H4 (cell line): Measurements from ENCODE around the gene SIRT2. TPM values are rescaled to one million over a fixed set of nuclear protein-coding genes. Genes with fewer than 3 reads are reported as not detected.
"Not testable (repeated sequence)": the region's sequence is repeated elsewhere in the genome, so short reads cannot be mapped to it uniquely, and the experiment has no call there.

Experiments
- DNase-seq: peaks from one replicate; pipeline ENCODE4 v3.0.0-alpha.2; 2015; ENCODE audit warnings: low spot score
- total RNA-seq: library from RNA; depleted of rRNA; stranded (reverse); fragments of >200 nt; shearing (Covaris generic); gene quantifications from 2 replicates; pipeline ENCODE4 v1.2.3, GENCODE V29; 2014; rRNA removed

Gene SIRT2
- total RNA-seq, 1 experiment from 2014 or later: 74.6 TPM

DNA sequence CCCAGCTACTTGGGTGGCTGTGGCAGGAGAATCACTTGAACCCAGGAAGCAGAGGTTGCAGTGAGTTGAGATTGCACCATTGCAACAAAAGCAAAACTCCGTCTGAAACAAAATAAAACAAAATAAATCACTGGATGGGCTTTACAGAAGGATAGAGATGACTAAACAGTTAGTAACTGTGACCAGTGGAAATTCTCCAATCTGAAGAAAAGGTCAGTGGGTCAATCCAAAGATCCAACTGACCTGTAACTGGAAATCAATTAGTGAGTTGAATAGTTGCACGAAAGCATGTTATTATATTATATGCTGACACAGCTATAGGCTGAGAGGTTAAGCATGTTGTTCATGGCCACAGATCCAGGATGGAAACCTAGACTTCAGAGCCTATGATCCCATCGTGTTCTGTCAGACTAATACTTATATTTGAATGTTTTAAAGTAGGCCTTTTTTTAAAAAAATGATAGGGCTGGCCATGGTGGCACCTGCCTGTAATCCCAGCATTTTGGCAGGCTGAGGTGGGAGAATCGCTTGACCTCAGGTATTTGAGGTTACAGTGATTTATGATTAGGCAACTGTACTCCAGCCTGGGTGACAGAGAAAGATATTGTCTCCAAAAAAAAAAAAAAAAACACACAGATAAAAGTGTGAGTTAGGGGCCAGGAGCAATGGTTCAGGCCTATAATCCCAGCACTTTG lies 69.2 kb downstream of the SIRT2 start:
- DNase-seq: no peak

DNA sequence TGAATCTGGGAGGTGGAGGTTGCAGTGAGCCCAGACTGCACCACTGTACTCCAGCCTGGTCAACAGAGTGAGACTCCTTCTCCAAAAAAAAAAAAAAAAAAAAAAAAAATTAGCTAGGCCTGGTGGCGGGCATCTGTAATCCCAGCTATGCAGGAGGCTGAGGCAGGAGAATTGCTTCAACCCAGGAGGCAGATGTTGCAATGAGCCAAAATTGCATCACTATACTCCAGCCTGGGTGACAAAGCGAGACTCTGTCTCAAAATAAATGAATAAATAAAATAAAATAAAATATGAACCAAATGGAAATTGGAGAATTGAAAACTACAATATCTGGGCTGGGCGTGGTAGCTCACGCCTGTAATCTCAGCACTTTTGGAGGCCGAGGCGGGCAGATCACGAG lies 70.2 kb downstream of the SIRT2 start:
- not testable (repeated sequence) for DNase-seq

Other genes starting within 250 kb of the SIRT2 start
- gene CAPN12, start 155.1 kb downstream of the SIRT2 start, total RNA-seq: not detected in 2 replicates
- not detected in 2 replicates for gene LGALS7, start 126.1 kb downstream of the SIRT2 start, total RNA-seq
- not detected in 2 replicates for gene LGALS7B, start 110.4 kb downstream of the SIRT2 start, total RNA-seq
- gene LGALS4, start 86.7 kb downstream of the SIRT2 start, total RNA-seq: 0.54 and 1.3 TPM in 2 replicates
- gene ECH1, start 67.8 kb downstream of the SIRT2 start, total RNA-seq: 73.8 and 108 TPM in 2 replicates
- gene HNRNPL, start 49.6 kb downstream of the SIRT2 start, total RNA-seq: 249 and 281 TPM in 2 replicates
- 0.23 and 1.2 TPM in 2 replicates for gene RINL, start 21.3 kb downstream of the SIRT2 start, total RNA-seq
- 19.2 and 19.6 TPM in 2 replicates for gene NFKBIB, start 351 bp upstream of the SIRT2 start, total RNA-seq
- gene CCER2, start 12.6 kb upstream of the SIRT2 start, total RNA-seq: not detected in 2 replicates
- 31.7 and 41.8 TPM in 2 replicates for gene SARS2, start 31.1 kb upstream of the SIRT2 start, total RNA-seq
- gene MRPS12, start 31.3 kb upstream of the SIRT2 start, total RNA-seq: 117 and 120 TPM in 2 replicates
- 35.6 and 46.6 TPM in 2 replicates for gene FBXO17, start 76.1 kb upstream of the SIRT2 start, total RNA-seq
- 2.2 and 4.5 TPM in 2 replicates for gene FBXO27, start 132.9 kb upstream of the SIRT2 start, total RNA-seq
- not detected in 2 replicates for gene ACP7, start 184.8 kb upstream of the SIRT2 start, total RNA-seq
- 10.6 and 13.2 TPM in 2 replicates for gene PAK4, start 226.2 kb upstream of the SIRT2 start, total RNA-seq